GM23248 (cell line): ENCODE data around the gene ACAA2.

ENCODE experiments used
- EZH2 ChIP-seq: fragments of 200-600 bp; sonication (generic); IDR thresholded peaks from 2 replicates; pipeline ENCODE4 v1.6.1; 2018; ENCODE audit warnings: antibody characterized with exemption, mild to moderate bottlenecking; ENCODE audit not compliant: insufficient read depth, poor library complexity, severe bottlenecking
- EZH2phosphoT487 ChIP-seq: fragments of 200-600 bp; sonication (generic); IDR thresholded peaks from 2 replicates; pipeline ENCODE4 v1.6.1; 2018; ENCODE audit warnings: antibody characterized with exemption, moderate library complexity, mild to moderate bottlenecking, low read depth; ENCODE audit not compliant: insufficient read depth

- no peak for TF ChIP-seq EZH2phosphoT487
- TF ChIP-seq EZH2: no peak
Measured at GRCh38 chr18:49853436-49853835, 40.1 kb upstream of the ACAA2 start.
